ENCODE results near the gene WIPI1. TPM values are rescaled to one million over a fixed set of nuclear protein-coding genes. Genes with fewer than 3 reads are reported as not detected.

The WIPI1 gene
- total RNA-seq, 4 donors from 2014 or later = 23.0 to 32.2 (median 25.5) TPM

GRCh38 chr17:68439656-68440290 is 17.5 kb downstream of the WIPI1 start:
- H3K9me3 ChIP-seq = no peaks in the 10 kb centered on the region
- TF ChIP-seq POLR2A (IDR thresholded peaks at IDR 0.05) = no peak
- 58 to 71% methylated on average over 8 of the region's 8 CpGs for WGBS, 2 donors
- no peak for DNase-seq
- H3K36me3 ChIP-seq = peaks cover 0 to 39% (median 4%) of the 10 kb centered on the region in 3 donors
- H3K4me1 ChIP-seq = peaks cover 14 to 43% (median 17%) of the 10 kb centered on the region in 3 donors
- no peak overlapping the region for H3K27ac ChIP-seq
- intact Hi-C loops (cut with DNase I) = no loop called here
- no peak overlapping the region for H3K4me3 ChIP-seq
- no peaks in the 10 kb centered on the region for H3K27me3 ChIP-seq

- 46 to 56% methylated on average over 8 to 12 of the region's 14 CpGs for WGBS, 2 donors
- no peaks in the 10 kb centered on the region for H3K27me3 ChIP-seq
- intact Hi-C loops (cut with DNase I) = no loop called here
- H3K36me3 ChIP-seq = peaks cover 0 to 40% (median 4%) of the 10 kb centered on the region in 3 donors
- no peak for TF ChIP-seq POLR2A (IDR thresholded peaks at IDR 0.05)
- no peak for TF ChIP-seq CTCF (IDR thresholded peaks at IDR 0.05)
- no peak overlapping the region for H3K4me3 ChIP-seq
- H3K9me3 ChIP-seq = no peaks in the 10 kb centered on the region
- H3K4me1 ChIP-seq = peaks cover 14 to 43% (median 17%) of the 10 kb centered on the region in 3 donors
- DNase-seq = no peak
- H3K27ac ChIP-seq = peak overlapping the region in 3 of 4 donors; percentile 49 to 66 (median 65)
Measured at GRCh38 chr17:68437979-68438822, 19.1 kb downstream of the WIPI1 start.

GRCh38 chr17:68435876-68436842 is 21.1 kb downstream of the WIPI1 start:
- TF ChIP-seq CTCF (IDR thresholded peaks at IDR 0.05) (peak; percentile 60 to 94 (median 93)), POLR2A (IDR thresholded peaks at IDR 0.05) (no peak)
- H3K27ac ChIP-seq = peak overlapping the region in 2 of 4 donors; percentile 19 to 53
- no peak for DNase-seq
- peaks cover 13 to 38% (median 14%) of the 10 kb centered on the region in 3 donors for H3K4me1 ChIP-seq
- WGBS, 2 donors = 72 to 73% methylated on average over 12 of the region's 20 CpGs
- H3K4me3 ChIP-seq = no peak overlapping the region
- H3K27me3 ChIP-seq = no peaks in the 10 kb centered on the region
- no peaks in the 10 kb centered on the region for H3K9me3 ChIP-seq
- peaks cover 1 to 47% (median 4%) of the 10 kb centered on the region in 3 donors for H3K36me3 ChIP-seq
- intact Hi-C loops (cut with DNase I) = no loop called here

- no peak overlapping the region for H3K4me3 ChIP-seq
- no peak for DNase-seq
- intact Hi-C loops (cut with DNase I) = no loop called here
- no peaks in the 10 kb centered on the region for H3K9me3 ChIP-seq
- no peak overlapping the region for H3K27ac ChIP-seq
- peaks cover 8 to 32% (median 14%) of the 10 kb centered on the region in 3 donors for H3K4me1 ChIP-seq
- no peak for TF ChIP-seq POLR2A (IDR thresholded peaks at IDR 0.05)
- no peak for TF ChIP-seq CTCF (IDR thresholded peaks at IDR 0.05)
- WGBS, 2 donors = 93 to 94% methylated on average over 6 of the region's 6 CpGs
- H3K36me3 ChIP-seq = peaks cover 4 to 55% (median 9%) of the 10 kb centered on the region in 3 donors
- no peaks in the 10 kb centered on the region for H3K27me3 ChIP-seq
Measured at GRCh38 chr17:68435361-68435760, 21.9 kb downstream of the WIPI1 start.

GRCh38 chr17:68433911-68434508 is 23.3 kb downstream of the WIPI1 start:
- Histone ChIP-seq H3K4me3 (no peak overlapping the region), H3K4me1 (peaks cover 8 to 32% (median 14%) of the 10 kb centered on the region in 3 donors), H3K27ac (no peak overlapping the region), H3K27me3 (no peaks in the 10 kb centered on the region), H3K36me3 (peaks cover 8 to 69% (median 16%) of the 10 kb centered on the region in 3 donors), H3K9me3 (no peaks in the 10 kb centered on the region)
- DNase-seq = no peak
- TF ChIP-seq CTCF (IDR thresholded peaks at IDR 0.05) = no peak
- intact Hi-C loops (cut with DNase I) = loop anchor here (5.0 kb wide), 1 partner anchor 172 kb away; no protein-coding TSS in a partner anchor
- 89 to 91% methylated on average over 6 to 8 of the region's 12 CpGs for WGBS, 2 donors
